SK-N-MC (cell line): ENCODE results near the gene LRP8.

Source experiments
- EZH2 ChIP-seq: fragments of 200-600 bp; sonication (generic); IDR thresholded peaks from one replicate; pipeline ENCODE4 v1.6.1; 2017; ENCODE audit warnings: antibody characterized with exemption
- FOXP2 ChIP-seq: optimal IDR thresholded peaks from 2 replicates; pipeline ENCODE3; 2011; ENCODE audit warnings: mild to moderate bottlenecking, moderate library complexity; ENCODE audit not compliant: insufficient read depth; ENCODE audit errors: extremely low read length, control extremely low read depth
- POLR2AphosphoS5 ChIP-seq: IDR thresholded peaks from 2 replicates; pipeline ENCODE4 v1.6.1; 2012; ENCODE audit warnings: mild to moderate bottlenecking, low read depth, low read length, borderline replicate concordance

DNA sequence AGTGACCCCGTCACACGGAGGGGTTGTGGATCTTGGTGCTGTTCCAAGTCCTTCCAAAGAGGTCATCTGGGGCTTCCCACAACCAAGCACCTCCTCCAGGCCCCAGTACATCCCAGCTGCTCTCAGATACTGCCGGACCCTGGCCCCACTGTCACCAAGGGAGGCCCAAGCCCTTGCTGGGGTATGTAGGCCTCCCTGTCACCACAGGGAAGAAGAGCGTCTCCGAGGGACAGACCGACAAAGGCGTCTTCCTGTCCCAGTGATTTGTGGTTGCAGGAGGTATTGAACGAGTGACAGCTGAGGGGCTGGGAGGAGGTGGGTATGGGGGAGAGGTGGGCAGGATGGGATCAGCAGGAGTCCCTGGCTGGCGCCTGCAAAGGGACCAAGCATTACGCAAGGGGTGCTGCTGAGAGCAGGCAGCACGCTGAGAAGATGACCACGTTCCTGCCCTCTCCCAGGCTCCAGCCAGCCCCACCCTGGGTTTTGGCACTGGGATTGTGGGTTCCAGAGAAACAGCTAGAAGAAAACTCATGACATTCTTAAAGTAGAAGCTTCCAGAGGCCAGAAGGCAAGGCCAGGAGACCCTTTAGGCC, 29.7 kb downstream of the LRP8 start:
- TF ChIP-seq EZH2: no peak
- TF ChIP-seq POLR2AphosphoS5: no peak
- no peak for TF ChIP-seq FOXP2
